Activated CD8-positive, alpha-beta T cell treated with anti-CD3 and anti-CD28 coated beads for 36 hours (primary cell): Measurements from ENCODE around the gene TXNDC2. TPM values are rescaled to one million over a fixed set of nuclear protein-coding genes. Genes with fewer than 3 reads are reported as not detected.

Experiments
- ATAC-seq: fragments of 200-7000 bp; cut with Tn5 transposase; one replicate; pipeline ENCODE4 v1.10.0; 2021; ENCODE audit warnings: mild to moderate bottlenecking, moderate library complexity
- CTCF ChIA-PET: fragments of 350-600 bp; sonication (Branson Sonifier 250); formaldehyde crosslinking; loops from one replicate; lab custom pipeline; 2021; ENCODE audit warnings: antibody characterized with exemption; lab: Charles Lee
- POLR2A ChIA-PET: fragments of 350-600 bp; sonication (Branson Sonifier 250); formaldehyde crosslinking; loops from one replicate; lab custom pipeline; 2021; ENCODE audit warnings: antibody characterized with exemption; lab: Charles Lee
- DNase-seq: peaks from one replicate; pipeline ENCODE4 v3.0.0-alpha.2; 2020
- H3K27ac Mint-ChIP-seq: one replicate; pipeline ENCODE4 v1.8.0; 2021; ENCODE audit warnings: mild to moderate bottlenecking, mixed read lengths
- H3K27me3 Mint-ChIP-seq: one replicate; pipeline ENCODE4 v1.8.0; 2021; ENCODE audit warnings: mixed read lengths
- H3K36me3 Mint-ChIP-seq: one replicate; pipeline ENCODE4 v1.8.0; 2021; ENCODE audit warnings: low read depth, mixed read lengths
- H3K4me1 Mint-ChIP-seq: one replicate; pipeline ENCODE4 v1.8.0; 2021; ENCODE audit warnings: low read depth, mixed read lengths
- H3K4me3 Mint-ChIP-seq: one replicate; pipeline ENCODE4 v1.8.0; 2021; ENCODE audit warnings: mild to moderate bottlenecking, moderate library complexity, mixed read lengths
- H3K9me3 Mint-ChIP-seq: one replicate; pipeline ENCODE4 v1.8.0; 2021; ENCODE audit warnings: mixed read lengths
- CTCF ChIP-seq: fragments of 200-600 bp; IDR thresholded peaks from one replicate; pipeline ENCODE4 v1.8.0; 2022; ENCODE audit warnings: antibody characterized with exemption, mild to moderate bottlenecking
- intact Hi-C: fragments of 100-400 bp; cut with micrococcal nuclease; formaldehyde crosslinking; loops from one replicate; pipeline ENCODE4 v1.10.0; 2022
- total RNA-seq, 2 experiments: library from RNA; stranded (reverse); gene quantifications; one replicate each; pipeline ENCODE4 v1.2.3, GENCODE V29; 2021

Gene TXNDC2
- total RNA-seq, 2 experiments from 2014 or later: not detected

GRCh38 chr18:9842448-9842847 is 43.3 kb upstream of the TXNDC2 start:
- H3K9me3 Mint-ChIP-seq: no peaks in the 10 kb centered on the region
- DNase-seq: no peak
- ATAC-seq: no peak
- no peak overlapping the region for H3K27ac Mint-ChIP-seq
- peaks cover 6% of the 10 kb centered on the region for H3K27me3 Mint-ChIP-seq
- H3K4me3 Mint-ChIP-seq: no peak overlapping the region
- intact Hi-C loops: no loop called here
- POLR2A ChIA-PET: no interaction called here
- CTCF ChIA-PET: no interaction called here
- H3K4me1 Mint-ChIP-seq: no peaks in the 10 kb centered on the region
- TF ChIP-seq CTCF: no peak
- H3K36me3 Mint-ChIP-seq: no peaks in the 10 kb centered on the region

GRCh38 chr18:9845256-9845655 is 40.5 kb upstream of the TXNDC2 start:
- DNase-seq (no peak), ATAC-seq (no peak)
- peaks cover 8% of the 10 kb centered on the region for H3K27me3 Mint-ChIP-seq
- CTCF ChIA-PET: no interaction called here
- no peak for TF ChIP-seq CTCF
- intact Hi-C loops: no loop called here
- no peaks in the 10 kb centered on the region for H3K36me3 Mint-ChIP-seq
- no peaks in the 10 kb centered on the region for H3K4me1 Mint-ChIP-seq
- POLR2A ChIA-PET: no interaction called here
- no peak overlapping the region for H3K27ac Mint-ChIP-seq
- H3K4me3 Mint-ChIP-seq: no peak overlapping the region
- H3K9me3 Mint-ChIP-seq: no peaks in the 10 kb centered on the region

GRCh38 chr18:9846162-9846925 is 39.4 kb upstream of the TXNDC2 start:
- intact Hi-C loops: no loop called here
- Mint-ChIP-seq H3K4me3 (no peak overlapping the region), H3K27me3 (peaks cover 8% of the 10 kb centered on the region), H3K36me3 (no peaks in the 10 kb centered on the region), H3K27ac (no peak overlapping the region), H3K4me1 (no peaks in the 10 kb centered on the region), H3K9me3 (no peaks in the 10 kb centered on the region)
- TF ChIP-seq CTCF: no peak
- DNase-seq (no peak), ATAC-seq (no peak)
- POLR2A ChIA-PET: no interaction called here
- CTCF ChIA-PET: no interaction called here

GRCh38 chr18:9848170-9848879 is 37.4 kb upstream of the TXNDC2 start:
- intact Hi-C loops: no loop called here
- no peak overlapping the region for H3K27ac Mint-ChIP-seq

More at GRCh38 chr18:9848170-9848879, 37.4 kb upstream of the TXNDC2 start:
- Mint-ChIP-seq H3K4me1 (no peaks in the 10 kb centered on the region), H3K27me3 (peaks cover 8% of the 10 kb centered on the region), H3K9me3 (no peaks in the 10 kb centered on the region), H3K36me3 (no peaks in the 10 kb centered on the region), H3K4me3 (no peak overlapping the region)
- CTCF ChIA-PET: no interaction called here
- POLR2A ChIA-PET: no interaction called here
- TF ChIP-seq CTCF: no peak
- ATAC-seq (no peak), DNase-seq (no peak)
